ENCODE measurements around the gene BRSK1. TPM values are rescaled to one million over a fixed set of nuclear protein-coding genes. Genes with fewer than 3 reads are reported as not detected.

The BRSK1 gene
- total and polyA plus RNA-seq, 3 donors from 2014 or later, result 12.8 to 20.7 (median 14.9) TPM

DNA sequence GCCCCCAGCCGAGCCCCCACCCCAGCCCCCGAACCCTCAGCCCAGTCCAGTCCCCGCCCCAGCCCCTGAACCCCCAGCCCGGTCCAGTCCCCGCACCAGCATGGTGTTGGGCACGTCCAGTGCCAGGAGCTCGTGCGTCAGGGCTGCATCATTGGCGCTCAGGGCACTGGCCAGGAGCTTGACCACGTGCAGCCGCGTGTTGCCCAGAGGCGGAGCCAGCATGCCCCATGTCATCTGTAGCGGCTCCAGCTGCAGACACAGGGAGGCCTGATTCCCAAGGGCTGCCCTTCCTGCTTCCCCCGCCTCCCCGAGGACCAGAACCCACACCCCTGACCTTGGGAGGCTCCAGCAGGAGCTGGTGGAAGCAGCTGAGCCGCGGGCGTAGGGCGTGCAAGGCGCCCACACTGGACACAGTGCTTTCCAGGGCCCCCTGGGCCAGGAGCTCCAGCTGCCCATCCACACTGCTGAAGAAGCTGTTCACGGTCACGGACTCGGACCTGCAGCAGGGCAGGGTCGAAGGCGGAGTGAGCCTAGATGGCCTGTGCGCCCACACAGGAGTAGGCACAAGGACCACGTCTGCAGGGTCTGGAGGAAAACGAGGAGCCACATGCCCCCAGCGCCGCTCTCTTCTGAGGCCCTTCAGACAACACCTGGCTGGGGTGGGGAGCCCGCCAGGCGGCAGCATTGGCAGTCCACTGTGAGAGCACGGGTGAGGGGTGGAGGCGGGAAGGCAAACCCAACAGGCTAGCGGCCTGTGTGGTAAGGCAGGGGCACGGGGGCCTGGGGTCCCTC is 42.5 kb upstream of the BRSK1 start:
- DNase-seq, result no peak
- no peaks in the 10 kb centered on the region for H3K9me3 ChIP-seq
- H3K36me3 ChIP-seq (ENCODE audit: low read depth, missing control alignments), result no peaks in the 10 kb centered on the region
- no peaks in the 10 kb centered on the region for H3K27me3 ChIP-seq
- intact Hi-C loops (cut with DNase I; ENCODE audit: low total_unique reads), result no loop called here
- no peaks in the 10 kb centered on the region for H3K4me1 ChIP-seq
- 90 to 92% methylated on average over 19 to 36 of the region's 37 CpGs for WGBS, 2 donors
- TF ChIP-seq, protein P1, sequence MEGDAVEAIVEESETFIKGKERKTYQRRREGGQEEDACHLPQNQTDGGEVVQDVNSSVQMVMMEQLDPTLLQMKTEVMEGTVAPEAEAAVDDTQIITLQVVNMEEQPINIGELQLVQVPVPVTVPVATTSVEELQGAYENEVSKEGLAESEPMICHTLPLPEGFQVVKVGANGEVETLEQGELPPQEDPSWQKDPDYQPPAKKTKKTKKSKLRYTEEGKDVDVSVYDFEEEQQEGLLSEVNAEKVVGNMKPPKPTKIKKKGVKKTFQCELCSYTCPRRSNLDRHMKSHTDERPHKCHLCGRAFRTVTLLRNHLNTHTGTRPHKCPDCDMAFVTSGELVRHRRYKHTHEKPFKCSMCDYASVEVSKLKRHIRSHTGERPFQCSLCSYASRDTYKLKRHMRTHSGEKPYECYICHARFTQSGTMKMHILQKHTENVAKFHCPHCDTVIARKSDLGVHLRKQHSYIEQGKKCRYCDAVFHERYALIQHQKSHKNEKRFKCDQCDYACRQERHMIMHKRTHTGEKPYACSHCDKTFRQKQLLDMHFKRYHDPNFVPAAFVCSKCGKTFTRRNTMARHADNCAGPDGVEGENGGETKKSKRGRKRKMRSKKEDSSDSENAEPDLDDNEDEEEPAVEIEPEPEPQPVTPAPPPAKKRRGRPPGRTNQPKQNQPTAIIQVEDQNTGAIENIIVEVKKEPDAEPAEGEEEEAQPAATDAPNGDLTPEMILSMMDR (IDR thresholded peaks at IDR 0.05), result no peak
- no peak for TF ChIP-seq POLR2A (IDR thresholded peaks at IDR 0.05)
- no peak overlapping the region for H3K4me3 ChIP-seq
- no peak overlapping the region for H3K27ac ChIP-seq

GRCh38 chr19:55241935-55242464 is 41.8 kb upstream of the BRSK1 start:
- Histone ChIP-seq H3K4me1 (no peaks in the 10 kb centered on the region), H3K9me3 (no peaks in the 10 kb centered on the region), H3K4me3 (no peak overlapping the region), H3K27ac (no peak overlapping the region), H3K27me3 (no peaks in the 10 kb centered on the region), H3K36me3 (ENCODE audit: low read depth, missing control alignments) (no peaks in the 10 kb centered on the region)
- DNase-seq, result no peak
- intact Hi-C loops (cut with DNase I; ENCODE audit: low total_unique reads), result no loop called here
- TF ChIP-seq, protein P1 (IDR thresholded peaks at IDR 0.05), result no peak
- no peak for TF ChIP-seq POLR2A (IDR thresholded peaks at IDR 0.05)
- 80 to 83% methylated on average over 7 to 16 of the region's 16 CpGs for WGBS, 2 donors

DNA sequence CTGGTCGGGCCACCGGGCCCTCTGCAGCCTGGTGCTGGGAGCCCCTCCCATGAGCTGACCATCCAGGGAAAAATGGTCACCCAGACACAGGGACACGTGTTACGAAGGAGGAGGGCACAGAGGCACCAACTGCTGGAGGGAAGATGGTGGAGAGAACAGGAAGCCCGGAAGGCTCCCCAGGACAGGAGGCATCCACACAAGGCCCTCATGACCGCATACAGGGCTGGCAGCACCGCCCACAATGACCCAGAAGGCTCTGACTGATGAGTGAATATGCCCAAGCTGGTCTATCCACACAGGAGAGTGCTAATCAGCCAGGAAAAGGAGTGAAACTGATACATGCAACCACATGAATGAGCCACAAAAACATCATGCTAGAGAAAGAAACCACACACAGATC is 41.3 kb upstream of the BRSK1 start:
- 76 to 83% methylated on average over 7 of the region's 7 CpGs for WGBS, 2 donors
- no peaks in the 10 kb centered on the region for H3K27me3 ChIP-seq
- TF ChIP-seq POLR2A (IDR thresholded peaks at IDR 0.05), result no peak
- TF ChIP-seq, protein P1 (IDR thresholded peaks at IDR 0.05), result no peak
- no peaks in the 10 kb centered on the region for H3K9me3 ChIP-seq
- no peak overlapping the region for H3K4me3 ChIP-seq
- peaks cover 3% of the 10 kb centered on the region for H3K4me1 ChIP-seq
- H3K36me3 ChIP-seq (ENCODE audit: low read depth, missing control alignments), result no peaks in the 10 kb centered on the region
- DNase-seq, result no peak
- intact Hi-C loops (cut with DNase I; ENCODE audit: low total_unique reads), result no loop called here
- H3K27ac ChIP-seq, result no peak overlapping the region

GRCh38 chr19:55244004-55244680 is 39.7 kb upstream of the BRSK1 start:
- Histone ChIP-seq H3K9me3 (no peaks in the 10 kb centered on the region), H3K36me3 (ENCODE audit: low read depth, missing control alignments) (no peaks in the 10 kb centered on the region), H3K4me3 (no peak overlapping the region), H3K27me3 (no peaks in the 10 kb centered on the region), H3K4me1 (peaks cover 8% of the 10 kb centered on the region), H3K27ac (no peak overlapping the region)
- WGBS, 2 donors, result 90% methylated on average over 12 of the region's 12 CpGs
- DNase-seq, result no peak
- TF ChIP-seq, protein P1 (IDR thresholded peaks at IDR 0.05), result no peak
- TF ChIP-seq POLR2A (IDR thresholded peaks at IDR 0.05), result no peak
- intact Hi-C loops (cut with DNase I; ENCODE audit: low total_unique reads), result no loop called here

Measured in testis (tissue), 3 donors.